A549 (cell line): ENCODE results near the gene NOS1AP. TPM values are rescaled to one million over a fixed set of nuclear protein-coding genes. Genes with fewer than 3 reads are reported as not detected.
"Not testable (repeated sequence)": the region's sequence is repeated elsewhere in the genome, so short reads cannot be mapped to it uniquely, and the experiment has no call there.

Experiments used
- ATAC-seq, 2 experiments: fragments of 200-7000 bp in 1 of 2; fragments of >200 bp in 1 of 2; cut with Nextera tagmentation in 1 of 2; cut with Tn5 transposase in 1 of 2; 3 replicates each; pipeline versions ENCODE4 v1.8.0 to v1.9.1; 2018 to 2020; ENCODE audit warnings: mild to moderate bottlenecking in 1 of 2, moderate library complexity in 1 of 2
- CTCF ChIA-PET: fragments of 300-600 bp; sonication (Branson Sonifier 250); formaldehyde crosslinking; extraction: SDS; loops from one replicate; lab custom pipeline; 2021; ENCODE audit warnings: antibody characterized with exemption, inconsistent platforms; lab: Yijun Ruan, JAX
- POLR2A ChIA-PET: fragments of 350-600 bp; formaldehyde crosslinking; extraction: SDS; loops from one replicate; lab custom pipeline; 2021; ENCODE audit warnings: antibody characterized with exemption, inconsistent platforms; lab: Yijun Ruan, JAX
- DNase-seq, 2 experiments: peaks; one replicate each; pipeline versions ENCODE4 v3.0.0 to v3.0.0-alpha.2; 2011 to 2016; ENCODE audit warnings: low read depth in 1 of 2, low spot score in 1 of 2
- FAIRE-seq: peaks from 2 replicates; lab custom pipeline; 2011; peaks lifted over from hg19 to GRCh38; lab: Jason Lieb, UNC
- H3K27ac ChIP-seq, 2 experiments: fragments of >200 bp; sonication (Bioruptor Twin); formaldehyde crosslinking; 3 replicates each; pipeline ENCODE4 v1.5.1; 2016 to 2017
- H3K4me1 ChIP-seq: fragments of >200 bp; sonication (Bioruptor Twin); formaldehyde crosslinking; 3 replicates; pipeline ENCODE4 v1.6.1; 2016
- H3K4me2 ChIP-seq: fragments of >200 bp; sonication (Bioruptor Twin); formaldehyde crosslinking; 3 replicates; pipeline ENCODE4 v1.6.1; 2016
- H3K4me3 ChIP-seq: fragments of >200 bp; sonication (Bioruptor Twin); formaldehyde crosslinking; 3 replicates; pipeline ENCODE4 v1.5.1; 2016
- H3K9me3 ChIP-seq: fragments of >200 bp; sonication (Bioruptor Twin); formaldehyde crosslinking; 3 replicates; pipeline ENCODE4 v1.6.1; 2016
- CBX2 ChIP-seq: fragments of 200-600 bp; sonication (generic); IDR thresholded peaks from 2 replicates; pipeline ENCODE4 v1.6.1; 2016; ENCODE audit warnings: low read depth, mild to moderate bottlenecking, borderline replicate concordance
- CEBPB ChIP-seq, 2 experiments: fragments of >200 bp in 1 of 2; sonication (Bioruptor Twin) in 1 of 2; formaldehyde crosslinking in 1 of 2; IDR thresholded peaks; 2 replicates each; pipeline ENCODE4 v1.6.1; 2012 to 2016
- FOSB ChIP-seq: fragments of 250-450 bp; sonication (Bioruptor Pico); IDR thresholded peaks from 2 replicates; pipeline ENCODE4 v1.5.0; 2020; ENCODE audit warnings: mild to moderate bottlenecking, moderate library complexity
- FOSL2 ChIP-seq, 2 experiments: fragments of 450-650 bp in 1 of 2; fragments of >200 bp in 1 of 2; sonication (Bioruptor Twin) in 1 of 2; formaldehyde crosslinking; IDR thresholded peaks; 2 replicates each; pipeline versions ENCODE4 v1.5.0 to v1.6.1; 2016 to 2020; ENCODE audit warnings: mild to moderate bottlenecking in 1 of 2, moderate library complexity in 1 of 2
- HEYL ChIP-seq: fragments of 250-450 bp; sonication (Bioruptor Pico); IDR thresholded peaks from 2 replicates; pipeline ENCODE4 v1.8.0; 2021; ENCODE audit warnings: mild to moderate bottlenecking, moderate library complexity
- MAFK ChIP-seq: fragments of 450-650 bp; IDR thresholded peaks from 2 replicates; pipeline ENCODE4 v1.6.1; 2014; ENCODE audit not compliant: partially characterized antibody
- NPAS2 ChIP-seq: fragments of 250-450 bp; sonication (Bioruptor Pico); IDR thresholded peaks from 2 replicates; pipeline ENCODE4 v1.8.0; 2022; ENCODE audit warnings: mild to moderate bottlenecking, moderate library complexity, borderline replicate concordance
- POLR2A ChIP-seq: IDR thresholded peaks from 2 replicates; pipeline ENCODE4 v1.6.1; 2012; ENCODE audit warnings: mild to moderate bottlenecking, low read length
- RNF2 ChIP-seq: fragments of 200-600 bp; sonication (generic); IDR thresholded peaks from 2 replicates; pipeline ENCODE4 v1.6.1; 2016; ENCODE audit warnings: low read depth, mild to moderate bottlenecking, antibody characterized with exemption, moderate library complexity, borderline replicate concordance
- SMC3 ChIP-seq: fragments of >200 bp; sonication (Bioruptor Twin); formaldehyde crosslinking; IDR thresholded peaks from 3 replicates; pipeline ENCODE4 v1.6.1; 2018; ENCODE audit warnings: inconsistent platforms
- TFCP2L1 ChIP-seq: fragments of 250-450 bp; sonication (Bioruptor Pico); IDR thresholded peaks from 2 replicates; pipeline ENCODE4 v1.5.0; 2021; ENCODE audit warnings: mild to moderate bottlenecking
- TP53 ChIP-seq: fragments of 250-450 bp; sonication (Bioruptor Pico); IDR thresholded peaks from 2 replicates; pipeline ENCODE4 v1.5.0; 2021; ENCODE audit warnings: mild to moderate bottlenecking, moderate library complexity
- USF2 ChIP-seq: fragments of 450-650 bp; IDR thresholded peaks from 2 replicates; pipeline ENCODE4 v1.6.1; 2014; ENCODE audit warnings: antibody characterized with exemption
- ZC3H11A ChIP-seq: fragments of 450-650 bp; IDR thresholded peaks from 2 replicates; pipeline ENCODE4 v1.6.1; 2014; ENCODE audit warnings: antibody characterized with exemption, mild to moderate bottlenecking
- ZSCAN20 ChIP-seq: fragments of 250-450 bp; sonication (Bioruptor Pico); IDR thresholded peaks from 2 replicates; pipeline ENCODE4 v1.8.0; 2022; ENCODE audit warnings: mild to moderate bottlenecking, moderate library complexity
- WGBS: methylation state at CpG from one replicate; pipeline ENCODE4 v1.1.6; 2017; ENCODE audit errors: missing lambda C conversion rate; 5-methylcytosine and 5-hydroxymethylcytosine counted together
- polyA plus RNA-seq, 4 experiments: library from polyadenylated mRNA; depleted of rRNA in 3 of 4; stranded (reverse); fragments of >200 nt; fragmentation: RNase III in 1 of 4; extraction: RNeasy Plus Mini Kit Qiagen cat#74134 plus additional on column Dnase treatment in 1 of 4; gene quantifications; 2 replicates in 3 of 4; 3 replicates in 1 of 4; pipeline ENCODE4 v1.2.3, GENCODE V29; 2011 to 2017

The NOS1AP gene
- polyA plus RNA-seq, 2 of the 4 experiments (the other 2 are of a cell fraction), result 0.17 to 0.25 TPM

GRCh38 chr1:162062542-162063015, 6.9 kb upstream of the NOS1AP start:
- Histone ChIP-seq H3K4me2 (no peak overlapping the region), H3K4me1 (no peaks in the 10 kb centered on the region), H3K9me3 (no peaks in the 10 kb centered on the region), H3K4me3 (no peak overlapping the region), H3K27ac (no peak overlapping the region)
- ChIA-PET POLR2A (no interaction called here), CTCF (interaction anchor here (0.7 to 1.4 kb wide), 4 partner anchors 21 to 270 kb away, joined by 3 to 4 read pairs (median 3); no protein-coding TSS in a partner anchor)
- DNase-seq (no peak), FAIRE-seq (no peak), ATAC-seq (no peak)
- 69% methylated on average over 4 of the region's 4 CpGs for WGBS
- TF ChIP-seq USF2 (no peak), FOSL2 (IDR thresholded peaks at IDR 0.05) (no peak), FOSL2 (CRISPR knock-in tag; IDR thresholded peaks at IDR 0.05) (no peak), CEBPB (IDR thresholded peaks at IDR 0.05) (no peak)

GRCh38 chr1:162065016-162065415, 4.5 kb upstream of the NOS1AP start:
- CTCF ChIA-PET, result interaction anchor here (1.2 to 1.4 kb wide), 2 partner anchors 201 to 326 kb away, joined by 3 to 6 read pairs; no protein-coding TSS in a partner anchor
- peak overlapping the region; percentile 58; the same call in 1 of the 3 replicates for H3K4me2 ChIP-seq
- WGBS, result 80% methylated on average over 2 of the region's 2 CpGs
- DNase-seq, result no peak
- 0 out of 3 replicates have a peak, but pooled peaks cover 4% of the 10 kb centered on the region for H3K4me1 ChIP-seq
- TF ChIP-seq ZC3H11A, result no peak
- TF ChIP-seq ZSCAN20 (CRISPR knock-in tag), result no peak
- no peak for TF ChIP-seq SMC3
- no peak for TF ChIP-seq CBX2
- no peak for TF ChIP-seq FOSB (CRISPR knock-in tag)
- no peak for TF ChIP-seq NPAS2 (CRISPR knock-in tag)
- no peak for TF ChIP-seq FOSL2 (IDR thresholded peaks at IDR 0.05)
- TF ChIP-seq FOSL2 (CRISPR knock-in tag; IDR thresholded peaks at IDR 0.05), result no peak
- TF ChIP-seq MAFK, result no peak
- no peak for TF ChIP-seq HEYL
- H3K27ac ChIP-seq, result no peak overlapping the region
- ATAC-seq, result no peak
- no peaks in the 10 kb centered on the region for H3K9me3 ChIP-seq
- H3K4me3 ChIP-seq, result no peak overlapping the region
- FAIRE-seq, result no peak
- POLR2A ChIA-PET, result no interaction called here

- FAIRE-seq, H3K4me2 ChIP-seq, H3K4me1 ChIP-seq, ATAC-seq, POLR2A ChIA-PET, DNase-seq, H3K9me3 ChIP-seq, H3K4me3 ChIP-seq, H3K27ac ChIP-seq: not testable (repeated sequence)
- CTCF ChIA-PET, result interaction anchor here (0.6 to 1.0 kb wide), 5 partner anchors 49 to 781 kb away, joined by 3 read pairs; no protein-coding TSS in a partner anchor
- WGBS, result 45% methylated on average over 4 of the region's 4 CpGs
Measured at GRCh38 chr1:162066836-162067235, 2.7 kb upstream of the NOS1AP start.

- ChIA-PET CTCF (interaction anchor here (1.0 kb wide), 1 partner anchor 780 kb away, joined by 3 read pairs; no protein-coding TSS in a partner anchor), POLR2A (no interaction called here)
- Histone ChIP-seq H3K27ac (no peak overlapping the region), H3K9me3 (no peaks in the 10 kb centered on the region), H3K4me2 (no peak overlapping the region), H3K4me3 (no peak overlapping the region), H3K4me1 (peaks cover 9% of the 10 kb centered on the region; the same call in 1 of the 3 replicates)
- ATAC-seq (no peak), DNase-seq (no peak), FAIRE-seq (no peak)
- 13% methylated on average over 1 of the region's 1 CpG for WGBS
- TF ChIP-seq TP53 (CRISPR knock-in tag) (no peak), RNF2 (no peak), TFCP2L1 (CRISPR knock-in tag) (no peak), POLR2A (no peak)
Measured at GRCh38 chr1:162067466-162067865, 2.0 kb upstream of the NOS1AP start.

DNA sequence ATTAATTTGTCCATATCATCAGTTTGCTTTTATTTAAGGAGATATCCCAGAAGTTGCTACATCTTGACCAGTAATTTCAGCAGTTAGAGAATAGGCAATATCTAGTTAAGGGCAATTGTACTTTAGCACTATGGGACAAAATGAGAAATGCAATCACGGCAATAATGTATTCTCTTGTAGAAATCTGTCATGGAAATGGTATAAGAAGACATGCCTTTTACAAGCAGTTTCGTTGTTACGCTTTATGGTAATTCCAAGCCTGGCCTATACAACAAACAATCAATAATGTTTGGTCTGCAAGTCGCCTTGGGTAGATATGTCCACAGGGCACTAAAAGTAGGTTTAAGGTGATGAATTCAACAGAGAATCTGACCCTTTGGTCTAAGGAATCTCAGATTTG, 1.2 kb upstream of the NOS1AP start:
- Histone ChIP-seq H3K27ac (no peak overlapping the region), H3K4me1 (peaks cover 9% of the 10 kb centered on the region; the same call in 1 of the 3 replicates), H3K4me3 (no peak overlapping the region), H3K9me3 (no peaks in the 10 kb centered on the region), H3K4me2 (no peak overlapping the region)
- CTCF ChIA-PET, result interaction anchor here (0.7 to 1.8 kb wide), 5 partner anchors 12 to 256 kb away, joined by 3 read pairs; no protein-coding TSS in a partner anchor
- POLR2A ChIA-PET, result no interaction called here
- DNase-seq (no peak), ATAC-seq (no peak), FAIRE-seq (no peak)
- WGBS, result 71% methylated on average over 4 of the region's 4 CpGs
- TF ChIP-seq ZC3H11A, result no peak
- TF ChIP-seq MAFK, result peak; percentile 10
